HepG2 (cell line): ENCODE data around the gene DDC. TPM values are rescaled to one million over a fixed set of nuclear protein-coding genes. Genes with fewer than 3 reads are reported as not detected.

Source experiments
- HNRNPK ChIP-seq: fragments of 200-400 bp; formaldehyde crosslinking; IDR thresholded peaks from 2 replicates; pipeline ENCODE4 v1.6.1; 2018; ENCODE audit warnings: low read length, low read depth, moderate library complexity, mild to moderate bottlenecking; ENCODE audit not compliant: poor library complexity, severe bottlenecking
- HOXA5 ChIP-seq: sonication (generic); formaldehyde crosslinking; IDR thresholded peaks from 2 replicates; pipeline ENCODE4 v1.4.0; 2020; ENCODE audit warnings: missing genetic modification reagents
- IKZF4 ChIP-seq: sonication (generic); formaldehyde crosslinking; IDR thresholded peaks from 2 replicates; pipeline ENCODE4 v1.5.1; 2020; ENCODE audit warnings: borderline replicate concordance, mild to moderate bottlenecking, low read depth, missing genetic modification reagents; ENCODE audit errors: not compliant biosample characterization
- MIXL1 ChIP-seq: IDR thresholded peaks from 2 replicates; pipeline ENCODE4 v1.6.1; 2016
- NFYC ChIP-seq: IDR thresholded peaks from 2 replicates; pipeline ENCODE4 v1.6.1; 2016; ENCODE audit warnings: missing genetic modification reagents, missing compliant biosample characterization
- POLR2AphosphoS2 ChIP-seq: IDR thresholded peaks from 2 replicates; pipeline ENCODE4 v1.6.1; 2011; ENCODE audit warnings: low read depth, low read length, improper control_type of control experiment
- RARG ChIP-seq: sonication (generic); formaldehyde crosslinking; IDR thresholded peaks from 2 replicates; pipeline ENCODE4 v1.4.0; 2020; ENCODE audit warnings: low read depth, mild to moderate bottlenecking, missing genetic modification reagents
- SETDB1 ChIP-seq: sonication (generic); formaldehyde crosslinking; IDR thresholded peaks from 2 replicates; pipeline ENCODE4 v1.5.1; 2020; ENCODE audit warnings: missing genetic modification reagents, mild to moderate bottlenecking, borderline replicate concordance
- SIN3B ChIP-seq: fragments of 150-350 bp; IDR thresholded peaks from 2 replicates; pipeline ENCODE4 v1.6.1; 2014; ENCODE audit warnings: low read length
- SP2 ChIP-seq: sonication (generic); formaldehyde crosslinking; IDR thresholded peaks from 2 replicates; pipeline ENCODE4 v1.5.1; 2020; ENCODE audit warnings: mild to moderate bottlenecking, missing genetic modification reagents
- TBX2 ChIP-seq: sonication (generic); formaldehyde crosslinking; IDR thresholded peaks from 2 replicates; pipeline ENCODE4 v1.5.0; 2020; ENCODE audit warnings: missing genetic modification reagents, mild to moderate bottlenecking, borderline replicate concordance
- TEAD3 ChIP-seq: optimal IDR thresholded peaks from 2 replicates; pipeline ENCODE3; 2016; ENCODE audit warnings: borderline replicate concordance
- ZFAT ChIP-seq: sonication (generic); formaldehyde crosslinking; conservative IDR thresholded peaks from 2 replicates; pipeline ENCODE4 v1.8.1; 2023; ENCODE audit warnings: missing genetic modification reagents, inconsistent platforms
- ZFP82 ChIP-seq: sonication (generic); formaldehyde crosslinking; IDR thresholded peaks from 2 replicates; pipeline ENCODE4 v1.5.1; 2020; ENCODE audit warnings: mild to moderate bottlenecking, missing genetic modification reagents, borderline replicate concordance
- ZNF235 ChIP-seq: sonication (generic); formaldehyde crosslinking; IDR thresholded peaks from 2 replicates; pipeline ENCODE4 v1.8.1; 2023; ENCODE audit warnings: mild to moderate bottlenecking, missing genetic modification reagents, borderline replicate concordance
- ZNF672 ChIP-seq: sonication (generic); formaldehyde crosslinking; IDR thresholded peaks from 2 replicates; pipeline ENCODE4 v1.8.1; 2022; ENCODE audit warnings: missing genetic modification reagents
- ZNF879 ChIP-seq: sonication (generic); formaldehyde crosslinking; IDR thresholded peaks from 2 replicates; pipeline ENCODE4 v1.8.1; 2023; ENCODE audit warnings: missing genetic modification reagents
- polyA plus RNA-seq, 8 experiments: library from polyadenylated mRNA; depleted of rRNA in 3 of 8; stranded (reverse) in 7 of 8; unstranded in 1 of 8; fragments of >200 nt; fragmentation: Illumina TruSeq in 4 of 8; extraction: Trizol in 4 of 8; gene quantifications; 2 replicates each; pipeline versions ENCODE4 v1.2.1 to v1.2.3, GENCODE V29; 2011 to 2016; ENCODE audit warnings: low read depth in 4 of 8, missing spikeins in 1 of 8, mixed read lengths in 1 of 8; ENCODE audit not compliant: insufficient read depth in 1 of 8
- total RNA-seq, 5 experiments: library from RNA; depleted of rRNA; stranded (reverse); fragments of >200 nt; fragmentation: Illumina TruSeq; extraction: Trizol; gene quantifications; 2 replicates each; pipeline ENCODE4 v1.2.3, GENCODE V29; 2016; ENCODE audit warnings: low read depth in 1 of 5
- TF ChIP-seq, protein P1 (sequence below): sonication (generic); formaldehyde crosslinking; IDR thresholded peaks from 2 replicates; pipeline ENCODE4 v1.5.0; 2020; ENCODE audit warnings: mild to moderate bottlenecking, missing genetic modification reagents, borderline replicate concordance
- TF ChIP-seq, protein P2 (sequence below): sonication (generic); formaldehyde crosslinking; IDR thresholded peaks from 2 replicates; pipeline ENCODE4 v1.4.0; 2020; ENCODE audit warnings: mild to moderate bottlenecking, missing genetic modification reagents, borderline replicate concordance
- TF ChIP-seq, protein P3 (sequence below): sonication (generic); formaldehyde crosslinking; IDR thresholded peaks from 2 replicates; pipeline ENCODE4 v1.4.0; 2020; ENCODE audit warnings: missing genetic modification reagents, borderline replicate concordance

Gene DDC
- total and polyA plus RNA-seq, 2 of the 13 experiments (the other 11 are each of a cell fraction or from before 2014, with no cell fraction given), result 11.7 to 93.3 TPM

DNA sequence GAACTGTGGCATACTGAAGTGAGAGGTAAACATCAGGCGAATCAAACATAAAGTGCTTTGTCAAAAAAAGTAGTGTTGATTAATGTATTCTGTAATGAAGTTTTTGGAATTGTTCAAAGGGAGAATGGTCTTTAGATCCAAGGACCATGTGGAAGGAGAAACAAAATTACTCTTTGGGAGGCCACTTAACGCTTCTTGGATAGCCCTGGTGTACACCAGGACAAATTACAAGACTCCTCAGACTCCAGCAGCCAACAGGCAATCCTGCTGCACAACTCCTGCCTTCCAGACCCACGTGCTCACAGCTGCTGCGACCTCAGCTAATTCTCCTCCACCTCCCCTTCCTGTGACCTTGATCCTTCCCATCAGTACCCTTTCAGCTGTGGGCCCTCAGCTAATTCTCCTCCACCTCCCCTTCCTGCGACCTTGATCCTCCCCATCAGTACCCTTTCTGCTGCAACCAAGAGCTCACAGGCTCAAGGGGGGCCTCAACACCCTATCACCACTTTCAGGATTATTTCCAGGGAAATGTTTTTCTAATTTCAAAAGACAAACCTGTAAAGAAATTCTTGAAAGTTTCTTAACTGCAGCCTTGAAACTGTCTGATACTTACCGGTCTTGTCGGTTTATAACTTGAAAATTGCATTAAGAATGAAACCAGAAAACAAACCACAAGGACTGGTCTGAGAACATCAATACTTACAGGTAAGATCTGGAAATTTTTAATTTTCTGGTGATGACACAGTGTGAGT, 29.7 kb upstream of the DDC start (continued):
- TF ChIP-seq HOXA5 (no peak), NFYC (CRISPR knock-in tag) (no peak), MIXL1 (CRISPR knock-in tag) (peak; percentile 81), POLR2AphosphoS2 (no peak), SIN3B (no peak), ZNF672 (no peak), ZNF235 (CRISPR knock-in tag) (no peak), ZNF879 (CRISPR knock-in tag) (no peak), SETDB1 (no peak), SP2 (CRISPR knock-in tag) (no peak), TEAD3 (CRISPR knock-in tag) (no peak), ZFAT (CRISPR knock-in tag) (no peak), TBX2 (CRISPR knock-in tag) (peak; percentile 75; the same call in 1 of the 2 replicates), ZFP82 (no peak), HNRNPK (no peak), RARG (CRISPR knock-in tag) (no peak), IKZF4 (no peak)
- TF ChIP-seq, protein P1, sequence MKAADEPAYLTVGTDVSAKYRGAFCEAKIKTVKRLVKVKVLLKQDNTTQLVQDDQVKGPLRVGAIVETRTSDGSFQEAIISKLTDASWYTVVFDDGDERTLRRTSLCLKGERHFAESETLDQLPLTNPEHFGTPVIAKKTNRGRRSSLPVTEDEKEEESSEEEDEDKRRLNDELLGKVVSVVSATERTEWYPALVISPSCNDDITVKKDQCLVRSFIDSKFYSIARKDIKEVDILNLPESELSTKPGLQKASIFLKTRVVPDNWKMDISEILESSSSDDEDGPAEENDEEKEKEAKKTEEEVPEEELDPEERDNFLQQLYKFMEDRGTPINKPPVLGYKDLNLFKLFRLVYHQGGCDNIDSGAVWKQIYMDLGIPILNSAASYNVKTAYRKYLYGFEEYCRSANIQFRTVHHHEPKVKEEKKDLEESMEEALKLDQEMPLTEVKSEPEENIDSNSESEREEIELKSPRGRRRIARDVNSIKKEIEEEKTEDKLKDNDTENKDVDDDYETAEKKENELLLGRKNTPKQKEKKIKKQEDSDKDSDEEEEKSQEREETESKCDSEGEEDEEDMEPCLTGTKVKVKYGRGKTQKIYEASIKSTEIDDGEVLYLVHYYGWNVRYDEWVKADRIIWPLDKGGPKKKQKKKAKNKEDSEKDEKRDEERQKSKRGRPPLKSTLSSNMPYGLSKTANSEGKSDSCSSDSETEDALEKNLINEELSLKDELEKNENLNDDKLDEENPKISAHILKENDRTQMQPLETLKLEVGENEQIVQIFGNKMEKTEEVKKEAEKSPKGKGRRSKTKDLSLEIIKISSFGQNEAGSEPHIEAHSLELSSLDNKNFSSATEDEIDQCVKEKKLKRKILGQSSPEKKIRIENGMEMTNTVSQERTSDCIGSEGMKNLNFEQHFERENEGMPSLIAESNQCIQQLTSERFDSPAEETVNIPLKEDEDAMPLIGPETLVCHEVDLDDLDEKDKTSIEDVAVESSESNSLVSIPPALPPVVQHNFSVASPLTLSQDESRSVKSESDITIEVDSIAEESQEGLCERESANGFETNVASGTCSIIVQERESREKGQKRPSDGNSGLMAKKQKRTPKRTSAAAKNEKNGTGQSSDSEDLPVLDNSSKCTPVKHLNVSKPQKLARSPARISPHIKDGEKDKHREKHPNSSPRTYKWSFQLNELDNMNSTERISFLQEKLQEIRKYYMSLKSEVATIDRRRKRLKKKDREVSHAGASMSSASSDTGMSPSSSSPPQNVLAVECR (CRISPR knock-in tag), result no peak; the same call in 1 of the 2 replicates
- TF ChIP-seq, protein P2, sequence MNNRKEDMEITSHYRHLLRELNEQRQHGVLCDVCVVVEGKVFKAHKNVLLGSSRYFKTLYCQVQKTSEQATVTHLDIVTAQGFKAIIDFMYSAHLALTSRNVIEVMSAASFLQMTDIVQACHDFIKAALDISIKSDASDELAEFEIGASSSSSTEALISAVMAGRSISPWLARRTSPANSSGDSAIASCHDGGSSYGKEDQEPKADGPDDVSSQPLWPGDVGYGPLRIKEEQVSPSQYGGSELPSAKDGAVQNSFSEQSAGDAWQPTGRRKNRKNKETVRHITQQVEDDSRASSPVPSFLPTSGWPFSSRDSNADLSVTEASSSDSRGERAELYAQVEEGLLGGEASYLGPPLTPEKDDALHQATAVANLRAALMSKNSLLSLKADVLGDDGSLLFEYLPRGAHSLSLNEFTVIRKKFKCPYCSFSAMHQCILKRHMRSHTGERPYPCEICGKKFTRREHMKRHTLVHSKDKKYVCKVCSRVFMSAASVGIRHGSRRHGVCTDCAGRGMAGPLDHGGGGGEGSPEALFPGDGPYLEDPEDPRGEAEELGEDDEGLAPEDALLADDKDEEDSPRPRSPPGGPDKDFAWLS (CRISPR knock-in tag), result no peak
- TF ChIP-seq, protein P3, sequence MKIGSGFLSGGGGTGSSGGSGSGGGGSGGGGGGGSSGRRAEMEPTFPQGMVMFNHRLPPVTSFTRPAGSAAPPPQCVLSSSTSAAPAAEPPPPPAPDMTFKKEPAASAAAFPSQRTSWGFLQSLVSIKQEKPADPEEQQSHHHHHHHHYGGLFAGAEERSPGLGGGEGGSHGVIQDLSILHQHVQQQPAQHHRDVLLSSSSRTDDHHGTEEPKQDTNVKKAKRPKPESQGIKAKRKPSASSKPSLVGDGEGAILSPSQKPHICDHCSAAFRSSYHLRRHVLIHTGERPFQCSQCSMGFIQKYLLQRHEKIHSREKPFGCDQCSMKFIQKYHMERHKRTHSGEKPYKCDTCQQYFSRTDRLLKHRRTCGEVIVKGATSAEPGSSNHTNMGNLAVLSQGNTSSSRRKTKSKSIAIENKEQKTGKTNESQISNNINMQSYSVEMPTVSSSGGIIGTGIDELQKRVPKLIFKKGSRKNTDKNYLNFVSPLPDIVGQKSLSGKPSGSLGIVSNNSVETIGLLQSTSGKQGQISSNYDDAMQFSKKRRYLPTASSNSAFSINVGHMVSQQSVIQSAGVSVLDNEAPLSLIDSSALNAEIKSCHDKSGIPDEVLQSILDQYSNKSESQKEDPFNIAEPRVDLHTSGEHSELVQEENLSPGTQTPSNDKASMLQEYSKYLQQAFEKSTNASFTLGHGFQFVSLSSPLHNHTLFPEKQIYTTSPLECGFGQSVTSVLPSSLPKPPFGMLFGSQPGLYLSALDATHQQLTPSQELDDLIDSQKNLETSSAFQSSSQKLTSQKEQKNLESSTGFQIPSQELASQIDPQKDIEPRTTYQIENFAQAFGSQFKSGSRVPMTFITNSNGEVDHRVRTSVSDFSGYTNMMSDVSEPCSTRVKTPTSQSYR (CRISPR knock-in tag), result no peak
